HepG2 (cell line): Measurements from ENCODE around the gene NAT14.

ENCODE experiments used
- CTCF ChIP-seq: sonication (generic); formaldehyde crosslinking; IDR thresholded peaks from 2 replicates; pipeline ENCODE4 v1.5.0; 2020; ENCODE audit warnings: mild to moderate bottlenecking, missing genetic modification reagents, moderate library complexity
- ETS1 ChIP-seq: sonication (generic); formaldehyde crosslinking; IDR thresholded peaks from 2 replicates; pipeline ENCODE4 v1.4.0; 2020; ENCODE audit warnings: missing genetic modification reagents
- FOXJ3 ChIP-seq: sonication (generic); formaldehyde crosslinking; IDR thresholded peaks from 2 replicates; pipeline ENCODE4 v1.4.0; 2020; ENCODE audit warnings: missing genetic modification reagents, mild to moderate bottlenecking, borderline replicate concordance
- HDAC2 ChIP-seq: sonication (generic); formaldehyde crosslinking; IDR thresholded peaks from 2 replicates; pipeline ENCODE4 v1.4.0; 2020; ENCODE audit warnings: missing genetic modification reagents
- KLF16 ChIP-seq, 2 experiments: sonication (generic) in 1 of 2; formaldehyde crosslinking in 1 of 2; IDR thresholded peaks; 2 replicates each; pipeline versions ENCODE4 v1.6.1 to v1.8.0; 2016 to 2023; ENCODE audit warnings: missing genetic modification reagents in 2 of 2, missing compliant biosample characterization in 1 of 2
- MYC ChIP-seq: sonication (generic); formaldehyde crosslinking; IDR thresholded peaks from 2 replicates; pipeline ENCODE4 v1.9.0; 2021; ENCODE audit warnings: missing genetic modification reagents, borderline replicate concordance
- SIN3A ChIP-seq: IDR thresholded peaks from 2 replicates; pipeline ENCODE4 v1.6.1; 2011; ENCODE audit warnings: low read depth, mild to moderate bottlenecking, control low read depth, low read length, borderline replicate concordance
- SMC3 ChIP-seq: IDR thresholded peaks from 2 replicates; pipeline ENCODE4 v1.6.1; 2011; ENCODE audit warnings: low read length, improper control_type of control experiment
- SRF ChIP-seq: IDR thresholded peaks from 2 replicates; pipeline ENCODE4 v1.6.1; 2011; ENCODE audit warnings: mild to moderate bottlenecking, low read depth, low read length, moderate library complexity
- U2AF1 ChIP-seq: fragments of 200-400 bp; formaldehyde crosslinking; optimal IDR thresholded peaks from 2 replicates; pipeline ENCODE3; 2017; ENCODE audit warnings: mild to moderate bottlenecking, low read depth, low read length
- XRCC5 ChIP-seq: fragments of 200-400 bp; formaldehyde crosslinking; optimal IDR thresholded peaks from 2 replicates; pipeline ENCODE3; 2017; ENCODE audit warnings: mild to moderate bottlenecking, low read length
- ZBTB43 ChIP-seq: sonication (generic); formaldehyde crosslinking; conservative IDR thresholded peaks from 2 replicates; pipeline ENCODE4 v1.4.0; 2020; ENCODE audit warnings: missing genetic modification reagents
- ZNF18 ChIP-seq: sonication (generic); formaldehyde crosslinking; IDR thresholded peaks from 2 replicates; pipeline ENCODE4 v1.8.0; 2022; ENCODE audit warnings: mild to moderate bottlenecking, missing genetic modification reagents; ENCODE audit not compliant: insufficient replicate concordance
- ZNF280D ChIP-seq: sonication (generic); formaldehyde crosslinking; IDR thresholded peaks from 2 replicates; pipeline ENCODE4 v1.5.1; 2020; ENCODE audit warnings: mild to moderate bottlenecking, missing genetic modification reagents

- no peak for TF ChIP-seq SRF
- no peak for TF ChIP-seq U2AF1
- TF ChIP-seq FOXJ3 (CRISPR knock-in tag), result no peak
- no peak for TF ChIP-seq ZNF18 (CRISPR knock-in tag)
- no peak for TF ChIP-seq SIN3A
- TF ChIP-seq CTCF (CRISPR knock-in tag), result no peak
- TF ChIP-seq ETS1 (CRISPR knock-in tag), result no peak
- TF ChIP-seq XRCC5, result no peak
- TF ChIP-seq ZNF280D (CRISPR knock-in tag), result no peak
- TF ChIP-seq SMC3, result no peak
- TF ChIP-seq HDAC2, result no peak
- no peak for TF ChIP-seq KLF16 (CRISPR knock-in tag; IDR thresholded peaks at IDR 0.05)
- no peak for TF ChIP-seq ZBTB43
- TF ChIP-seq MYC (CRISPR knock-in tag), result no peak
Measured at GRCh38 chr19:55436847-55437246, 48.1 kb upstream of the NAT14 start.
